Measurements from ENCODE around the gene MISP3. TPM values are rescaled to one million over a fixed set of nuclear protein-coding genes. Genes with fewer than 3 reads are reported as not detected.

The MISP3 gene
- total and polyA plus RNA-seq, 2 of the 8 experiments (the other 6 are each of a cell fraction or from before 2014, with no cell fraction given) = 0.74 to 1.4 TPM

DNA sequence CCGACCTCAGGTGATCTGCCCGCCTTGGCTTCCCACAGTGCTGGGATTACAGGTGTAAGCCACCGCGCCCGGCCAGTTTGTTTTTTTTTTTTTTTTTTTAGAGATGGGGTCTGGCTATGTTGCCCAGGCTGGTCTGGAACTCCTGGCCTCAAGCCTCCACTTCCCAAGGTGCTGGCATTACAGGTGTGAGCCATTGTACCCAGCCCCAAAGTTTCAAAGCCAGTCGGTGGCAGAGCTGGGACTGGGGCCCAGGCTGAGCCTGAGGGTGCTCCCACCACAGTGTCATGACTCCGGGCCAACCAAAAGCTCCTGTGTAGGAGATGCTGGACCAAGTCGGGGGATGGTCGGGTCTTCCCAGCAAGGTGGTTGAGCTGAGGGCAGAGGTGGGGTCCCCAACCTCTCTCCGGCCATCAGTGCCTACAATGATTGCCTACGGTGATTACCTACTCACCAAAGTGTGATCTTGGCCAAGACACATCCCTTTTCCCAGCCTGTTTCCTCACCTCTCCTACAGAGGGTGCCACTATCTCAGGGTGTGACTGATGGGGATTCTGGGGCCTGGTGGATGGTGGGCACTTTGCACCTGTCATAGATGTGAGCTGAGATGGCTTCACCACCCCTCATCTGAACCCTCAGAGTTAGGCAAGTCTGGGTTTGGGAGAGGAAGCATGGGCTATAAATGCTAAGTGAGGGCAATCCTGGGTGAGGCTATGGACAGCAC lies 23.8 kb downstream of the MISP3 start:
- Histone ChIP-seq H2BK120ac (replicated peaks; ENCODE audit: low read depth, low read length) (no peak overlapping the region), H3K79me1 (ENCODE audit: low read depth, low read length) (no peaks in the 10 kb centered on the region), H2BK15ac (ENCODE audit: low read length) (no peak overlapping the region), H2AFZ (ENCODE audit: low read length) (no peak overlapping the region), H4K8ac (ENCODE audit: extremely low read depth, insufficient read depth, low read length) (peak overlapping the region; percentile 3; the same call in 1 of the 2 replicates), H3K23ac (ENCODE audit: insufficient read length) (no peak overlapping the region), H3K27ac (ENCODE audit: low read depth, low read length) (no peak overlapping the region), H3K23me2 (ENCODE audit: low read depth, low read length) (peaks cover 7% of the 10 kb centered on the region), H3K27me3 (replicated peaks in 1 of 4; ENCODE audit: control insufficient read depth in 3 of 4, extremely low read depth in 1 of 4, insufficient read depth in 3 of 4, low read length in 3 of 4) (no peaks in the 10 kb centered on the region; a peak in 2 of 7 replicates), H3K36me3 (ENCODE audit: control insufficient read depth in 2 of 4, insufficient read depth in 4 of 4, low read length in 3 of 4) (no peaks in the 10 kb centered on the region), H3K4me3 (ENCODE audit: extremely low read depth in 1 of 4, insufficient read depth in 2 of 4, low read depth in 3 of 4, low read length in 4 of 4) (no peak overlapping the region), H2BK20ac (ENCODE audit: low read length) (no peak overlapping the region), H3K9ac (replicated peaks in 1 of 4; ENCODE audit: extremely low read depth in 1 of 4, low read depth in 3 of 4, low read length in 3 of 4) (no peak overlapping the region), H3K79me2 (ENCODE audit: control insufficient read depth in 1 of 2, insufficient read depth in 2 of 2, low read length in 2 of 2) (no peaks in the 10 kb centered on the region), H3K4ac (replicated peaks; ENCODE audit: insufficient read length, low read depth, low read length) (no peak overlapping the region), H3K18ac (ENCODE audit: extremely low read depth, low read length) (no peak overlapping the region), H3K4me1 (replicated peaks in 1 of 4; ENCODE audit: control insufficient read depth in 3 of 4, insufficient read depth in 4 of 4, low read length in 3 of 4) (peaks cover 0 to 3% (median 0%) of the 10 kb centered on the region in 4 experiments; a peak in 1 of 7 replicates), H4K91ac (replicated peaks; ENCODE audit: insufficient read length, low read length) (no peak overlapping the region), H3K4me2 (ENCODE audit: insufficient read depth in 1 of 2, low read depth in 2 of 2, low read length in 2 of 2) (no peak overlapping the region), H3K9me3 (ENCODE audit: insufficient read depth in 2 of 2, low read depth in 1 of 2, low read length in 1 of 2) (peaks cover 8% of the 10 kb centered on the region in 2 experiments; a peak in 3 of 4 replicates), H2BK5ac (ENCODE audit: low read depth, low read length) (no peak overlapping the region), H2AK5ac (ENCODE audit: low read depth, low read length) (no peak overlapping the region), H4K5ac (ENCODE audit: insufficient read length, low read depth, low read length) (no peak overlapping the region), H3K56ac (replicated peaks; ENCODE audit: insufficient read length, low read depth, low read length) (no peak overlapping the region), H2BK12ac (ENCODE audit: low read depth, low read length) (no peak overlapping the region), H4K20me1 (replicated peaks in 1 of 2; ENCODE audit: control insufficient read depth in 1 of 2, insufficient read depth in 2 of 2, low read length in 2 of 2) (peaks cover 0 to 8% of the 10 kb centered on the region in 2 experiments), H3K14ac (ENCODE audit: insufficient read length) (no peak overlapping the region)
- 96% methylated on average over 10 of the region's 11 CpGs; no CpG with 5 or more reads in 1 of the 2 experiments for whole genome bisulfite sequencing, 2 experiments (ENCODE audit: extremely low coverage in 1 of 2, insufficient coverage in 1 of 2, insufficient read length in 1 of 2, insufficient replicate concordance in 2 of 2, low coverage in 1 of 2, low lambda C conversion rate in 2 of 2, missing lambda C conversion rate in 1 of 2)
- FAIRE-seq = no peak
- POLR2A ChIA-PET (ENCODE audit: partially characterized antibody) = interaction anchor here (0.6 to 1.4 kb wide), 3 partner anchors 40 to 376 kb away, joined by 3 to 5 read pairs (median 3); partner anchors contain the start of gene ASF1B
- no peak for DNase-seq (ENCODE audit: low read depth in 1 of 2, low spot score in 2 of 2)
- CTCF ChIA-PET (ENCODE audit: partially characterized antibody) = interaction anchor here (0.6 to 7.6 kb wide), 12 partner anchors 9 to 252 kb away, joined by 3 to 105 read pairs (median 3); partner anchors contain the start of gene PRKACA
- TF ChIP-seq EZH2 (IDR thresholded peaks at IDR 0.05; ENCODE audit: low read depth, low read length, severe bottlenecking) = no peak
- TF ChIP-seq, protein P1, sequence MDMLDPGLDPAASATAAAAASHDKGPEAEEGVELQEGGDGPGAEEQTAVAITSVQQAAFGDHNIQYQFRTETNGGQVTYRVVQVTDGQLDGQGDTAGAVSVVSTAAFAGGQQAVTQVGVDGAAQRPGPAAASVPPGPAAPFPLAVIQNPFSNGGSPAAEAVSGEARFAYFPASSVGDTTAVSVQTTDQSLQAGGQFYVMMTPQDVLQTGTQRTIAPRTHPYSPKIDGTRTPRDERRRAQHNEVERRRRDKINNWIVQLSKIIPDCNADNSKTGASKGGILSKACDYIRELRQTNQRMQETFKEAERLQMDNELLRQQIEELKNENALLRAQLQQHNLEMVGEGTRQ (IDR thresholded peaks at IDR 0.05; ENCODE audit: low read length) = no peak
- TF ChIP-seq SIN3A (conservative IDR thresholded peaks at IDR 0.05 in 1 of 2, IDR thresholded peaks at IDR 0.05 in 1 of 2; ENCODE audit: low read depth in 1 of 2, low read length in 2 of 2) = no peak
- TF ChIP-seq ZNF274 (IDR thresholded peaks at IDR 0.05; ENCODE audit: borderline replicate concordance, extremely low read depth, low read length) = no peak
